Osteoblast (primary cell): ENCODE results near the gene HIGD1A. TPM values are rescaled to one million over a fixed set of nuclear protein-coding genes. Genes with fewer than 3 reads are reported as not detected.
"Not testable (repeated sequence)": the region's sequence is repeated elsewhere in the genome, so short reads cannot be mapped to it uniquely, and the experiment has no call there.

Experiments
- DNase-seq: peaks from one replicate; pipeline ENCODE4 v3.0.0; 2011; ENCODE audit warnings: low spot score, mixed read lengths; ENCODE audit not compliant: insufficient read length; ENCODE audit errors: missing footprints
- H2AFZ ChIP-seq: 2 replicates; pipeline ENCODE4 v1.6.0; 2011; ENCODE audit warnings: mild to moderate bottlenecking, low read length
- H3K27ac ChIP-seq: 2 replicates; pipeline ENCODE4 v1.5.1; 2011; ENCODE audit warnings: mild to moderate bottlenecking, low read depth, low read length, moderate library complexity
- H3K27me3 ChIP-seq: 2 replicates; pipeline ENCODE4 v1.6.0; 2012; ENCODE audit warnings: mild to moderate bottlenecking, control low read depth, inconsistent platforms, low read length, moderate library complexity; ENCODE audit not compliant: insufficient read depth
- H3K36me3 ChIP-seq: 2 replicates; pipeline ENCODE4 v1.5.1; 2011; ENCODE audit warnings: mild to moderate bottlenecking, low read length, control low read depth, moderate library complexity; ENCODE audit not compliant: insufficient read depth
- H3K4me1 ChIP-seq: 2 replicates; pipeline ENCODE4 v1.5.1; 2011; ENCODE audit warnings: mild to moderate bottlenecking, low read length, control low read depth, moderate library complexity; ENCODE audit not compliant: insufficient read depth
- H3K4me2 ChIP-seq: 2 replicates; pipeline ENCODE4 v1.6.0; 2011; ENCODE audit warnings: mild to moderate bottlenecking, low read length; ENCODE audit not compliant: insufficient read depth
- H3K4me3 ChIP-seq: fragments of 200-600 bp; sonication (generic); 3 replicates; pipeline ENCODE4 v1.5.1; 2012; ENCODE audit warnings: mild to moderate bottlenecking, low read length, inconsistent platforms; ENCODE audit not compliant: insufficient read depth
- H3K79me2 ChIP-seq: 2 replicates; pipeline ENCODE4 v1.6.0; 2012; ENCODE audit warnings: mild to moderate bottlenecking, low read length, control low read depth, inconsistent platforms; ENCODE audit not compliant: insufficient read depth
- H3K9me3 ChIP-seq: 2 replicates; pipeline ENCODE4 v1.5.1; 2011; ENCODE audit warnings: low read depth, low read length, control low read depth
- H4K20me1 ChIP-seq: 2 replicates; pipeline ENCODE4 v1.6.0; 2012; ENCODE audit warnings: mild to moderate bottlenecking, low read length, control low read depth; ENCODE audit not compliant: insufficient read depth
- total RNA-seq: library from RNA; depleted of rRNA; stranded (reverse); fragments of >200 nt; gene quantifications from 2 replicates; pipeline ENCODE4 v1.2.3, GENCODE V29; 2012
- TF ChIP-seq, protein P1 (sequence below): IDR thresholded peaks from 2 replicates; pipeline ENCODE4 v1.5.1; 2011; ENCODE audit warnings: mild to moderate bottlenecking, low read depth, low read length, moderate library complexity; ENCODE audit errors: extremely low read depth

HIGD1A gene
- total RNA-seq, 1 donor = 88.3 TPM

DNA sequence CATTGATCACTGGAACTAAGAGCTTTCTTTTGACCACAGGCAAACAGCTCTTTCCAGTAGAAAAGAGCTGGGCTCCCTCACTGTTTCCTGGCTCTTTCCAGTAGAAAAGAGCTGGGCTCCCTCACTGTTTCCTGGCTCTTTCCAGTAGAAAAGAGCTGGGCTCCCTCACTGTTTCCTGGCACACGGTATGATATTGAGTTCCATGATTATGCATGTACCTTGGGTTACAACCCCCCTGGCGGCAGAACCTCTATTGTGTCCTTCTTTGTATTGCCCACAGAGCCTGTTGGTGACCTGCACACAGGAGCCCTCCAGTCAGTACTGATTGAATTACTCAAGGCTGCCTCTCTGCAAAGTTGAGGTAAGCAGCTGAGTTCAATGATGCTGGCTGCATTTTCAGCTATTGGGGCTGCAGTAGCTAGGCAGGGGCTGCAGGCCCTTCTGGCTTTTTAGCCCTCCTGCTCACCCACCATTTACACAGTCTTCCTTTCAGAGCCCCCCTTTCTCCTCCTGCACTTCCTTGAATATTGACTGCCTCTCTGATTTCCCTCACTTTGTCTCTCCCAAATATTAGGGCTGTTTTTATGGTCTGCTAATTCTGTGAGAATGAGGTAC lies 15.2 kb upstream of the HIGD1A start:
- no peak overlapping the region for H3K4me3 ChIP-seq
- peaks cover 14% of the 10 kb centered on the region for H3K27me3 ChIP-seq
- TF ChIP-seq, protein P1, sequence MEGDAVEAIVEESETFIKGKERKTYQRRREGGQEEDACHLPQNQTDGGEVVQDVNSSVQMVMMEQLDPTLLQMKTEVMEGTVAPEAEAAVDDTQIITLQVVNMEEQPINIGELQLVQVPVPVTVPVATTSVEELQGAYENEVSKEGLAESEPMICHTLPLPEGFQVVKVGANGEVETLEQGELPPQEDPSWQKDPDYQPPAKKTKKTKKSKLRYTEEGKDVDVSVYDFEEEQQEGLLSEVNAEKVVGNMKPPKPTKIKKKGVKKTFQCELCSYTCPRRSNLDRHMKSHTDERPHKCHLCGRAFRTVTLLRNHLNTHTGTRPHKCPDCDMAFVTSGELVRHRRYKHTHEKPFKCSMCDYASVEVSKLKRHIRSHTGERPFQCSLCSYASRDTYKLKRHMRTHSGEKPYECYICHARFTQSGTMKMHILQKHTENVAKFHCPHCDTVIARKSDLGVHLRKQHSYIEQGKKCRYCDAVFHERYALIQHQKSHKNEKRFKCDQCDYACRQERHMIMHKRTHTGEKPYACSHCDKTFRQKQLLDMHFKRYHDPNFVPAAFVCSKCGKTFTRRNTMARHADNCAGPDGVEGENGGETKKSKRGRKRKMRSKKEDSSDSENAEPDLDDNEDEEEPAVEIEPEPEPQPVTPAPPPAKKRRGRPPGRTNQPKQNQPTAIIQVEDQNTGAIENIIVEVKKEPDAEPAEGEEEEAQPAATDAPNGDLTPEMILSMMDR = no peak
- no peaks in the 10 kb centered on the region for H3K36me3 ChIP-seq
- H3K79me2 ChIP-seq = no peaks in the 10 kb centered on the region
- peaks cover 4% of the 10 kb centered on the region for H3K4me1 ChIP-seq
- no peak overlapping the region for H3K4me2 ChIP-seq
- H4K20me1 ChIP-seq = no peaks in the 10 kb centered on the region
- no peak overlapping the region for H2AFZ ChIP-seq
- no peak for DNase-seq
- no peaks in the 10 kb centered on the region for H3K9me3 ChIP-seq
- H3K27ac ChIP-seq = no peak overlapping the region

DNA sequence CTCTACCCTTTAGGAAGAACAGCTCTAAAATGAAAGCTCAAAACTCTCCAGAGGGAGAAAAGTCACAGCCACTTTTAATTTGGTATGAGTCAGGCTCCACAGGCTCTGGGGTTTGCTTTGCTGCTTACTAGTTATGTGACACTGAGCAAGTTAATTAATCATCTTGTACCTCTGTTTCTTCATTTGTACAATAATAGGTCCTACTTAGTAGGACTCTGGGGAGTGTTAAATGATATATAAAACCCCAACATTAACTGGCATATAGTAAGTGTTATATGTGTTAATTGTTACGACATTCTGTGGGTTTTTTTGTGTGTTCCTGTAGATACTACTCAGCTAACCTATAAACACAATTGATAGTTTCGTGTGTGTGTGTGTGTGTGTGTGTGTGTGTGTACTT lies 11.5 kb upstream of the HIGD1A start:
- no peaks in the 10 kb centered on the region for H4K20me1 ChIP-seq
- no peak overlapping the region for H3K27ac ChIP-seq
- DNase-seq = no peak
- H3K4me2 ChIP-seq = no peak overlapping the region
- no peak overlapping the region for H2AFZ ChIP-seq
- TF ChIP-seq, protein P1 = no peak
- no peaks in the 10 kb centered on the region for H3K9me3 ChIP-seq
- no peaks in the 10 kb centered on the region for H3K36me3 ChIP-seq
- peaks cover 20% of the 10 kb centered on the region for H3K27me3 ChIP-seq
- no peaks in the 10 kb centered on the region for H3K79me2 ChIP-seq
- no peak overlapping the region for H3K4me3 ChIP-seq
- H3K4me1 ChIP-seq = peaks cover 4% of the 10 kb centered on the region

DNA sequence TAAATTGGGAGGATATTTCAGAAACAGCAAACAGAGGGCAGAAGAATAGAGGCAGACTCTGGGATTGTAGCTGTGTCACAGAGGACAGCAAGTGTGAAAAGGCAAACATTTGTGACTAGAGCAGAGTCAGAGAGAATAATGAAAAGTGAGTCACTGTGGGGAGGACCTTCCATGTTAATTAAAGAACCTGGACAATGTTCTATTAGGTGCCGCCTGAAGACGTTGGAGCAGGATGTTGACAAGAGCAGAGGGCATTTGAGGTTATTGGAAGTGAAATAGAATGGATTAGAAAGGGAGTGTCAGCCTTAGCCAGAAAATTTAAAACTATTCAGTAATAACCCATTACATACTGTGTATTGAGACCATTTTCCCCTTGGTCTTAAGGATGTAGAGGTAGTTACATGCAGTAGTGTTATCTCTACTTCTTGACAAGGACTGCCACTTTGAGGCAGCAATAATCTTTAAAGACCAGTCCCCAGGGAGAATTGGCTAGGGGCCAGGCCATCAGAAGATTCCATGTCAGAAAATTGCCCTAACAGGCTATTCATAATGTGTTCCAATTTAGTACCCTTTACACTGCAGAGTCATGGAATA lies 10.7 kb upstream of the HIGD1A start:
- no peaks in the 10 kb centered on the region for H4K20me1 ChIP-seq
- no peak overlapping the region for H3K27ac ChIP-seq
- DNase-seq = no peak
- no peak overlapping the region for H3K4me3 ChIP-seq
- TF ChIP-seq, protein P1 = no peak
- H3K9me3 ChIP-seq = no peaks in the 10 kb centered on the region
- H3K36me3 ChIP-seq = no peaks in the 10 kb centered on the region
- H3K4me2 ChIP-seq = no peak overlapping the region
- H2AFZ ChIP-seq = no peak overlapping the region
- H3K79me2 ChIP-seq = no peaks in the 10 kb centered on the region
- H3K27me3 ChIP-seq = peaks cover 20% of the 10 kb centered on the region
- H3K4me1 ChIP-seq = peaks cover 3% of the 10 kb centered on the region

DNA sequence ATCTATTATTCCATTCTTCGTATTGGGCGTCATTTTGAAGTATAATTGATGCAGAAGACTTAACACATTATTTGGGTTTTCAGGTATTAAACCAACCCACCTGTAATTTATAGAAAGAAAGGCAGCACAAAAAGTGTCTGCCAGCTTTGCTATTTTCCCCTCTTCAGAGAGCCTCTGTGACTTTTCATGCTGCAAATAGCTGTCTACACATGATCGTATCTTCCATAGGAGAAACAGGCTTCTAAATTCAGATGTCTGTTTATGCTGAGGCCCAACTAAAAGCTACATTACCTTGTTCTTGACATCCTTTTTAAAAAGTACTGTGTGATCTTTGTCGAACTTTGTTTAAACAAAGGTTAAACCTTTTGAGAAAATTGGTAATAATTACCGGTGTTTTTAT lies 10.0 kb upstream of the HIGD1A start:
- H4K20me1 ChIP-seq = no peaks in the 10 kb centered on the region
- no peak overlapping the region for H3K4me3 ChIP-seq
- TF ChIP-seq, protein P1 = no peak
- no peak overlapping the region for H3K4me2 ChIP-seq
- no peaks in the 10 kb centered on the region for H3K4me1 ChIP-seq
- no peaks in the 10 kb centered on the region for H3K36me3 ChIP-seq
- no peak overlapping the region for H2AFZ ChIP-seq
- H3K27me3 ChIP-seq = peaks cover 20% of the 10 kb centered on the region
- no peaks in the 10 kb centered on the region for H3K9me3 ChIP-seq
- H3K79me2 ChIP-seq = no peaks in the 10 kb centered on the region
- H3K27ac ChIP-seq = no peak overlapping the region
- DNase-seq = no peak

DNA sequence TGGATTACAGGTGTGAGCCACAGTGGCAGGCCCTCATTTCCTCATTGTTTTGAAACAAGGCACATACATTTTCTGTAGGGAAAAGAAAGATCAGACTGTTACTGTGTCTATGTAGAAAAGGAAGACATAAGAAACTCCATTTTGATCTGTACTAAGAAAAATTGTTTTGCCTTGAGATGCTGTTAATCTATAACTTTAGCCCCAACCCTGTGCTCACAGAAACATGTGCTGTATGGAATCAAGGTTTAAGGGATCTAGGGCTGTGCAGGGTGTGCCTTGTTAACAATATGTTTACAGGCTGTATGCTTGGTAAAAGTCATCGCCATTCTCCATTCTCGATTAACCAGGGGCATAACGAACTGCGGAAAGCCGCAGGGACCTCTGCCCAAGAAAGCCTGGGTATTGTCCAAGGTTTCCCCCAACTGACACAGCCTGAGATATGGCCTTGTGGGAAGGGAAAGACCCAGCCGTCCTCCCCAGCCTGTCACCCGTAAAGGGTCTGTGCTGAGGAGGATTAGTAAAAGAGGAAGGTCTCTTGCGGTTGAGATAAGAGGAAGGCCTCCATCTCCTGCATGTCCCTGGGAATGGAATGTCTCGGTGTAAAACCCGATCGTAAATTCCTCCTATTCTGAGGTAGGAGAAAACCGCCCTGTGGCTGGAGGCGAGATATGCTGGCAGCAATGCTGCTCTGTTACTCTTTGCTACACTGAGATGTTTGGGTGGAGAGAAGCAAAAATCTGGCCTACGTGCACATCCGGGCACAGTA lies 7.0 kb upstream of the HIGD1A start:
- DNase-seq, H3K36me3 ChIP-seq, H2AFZ ChIP-seq, H3K9me3 ChIP-seq, H3K4me2 ChIP-seq, H3K4me3 ChIP-seq, H4K20me1 ChIP-seq, H3K27ac ChIP-seq, H3K79me2 ChIP-seq, H3K4me1 ChIP-seq: not testable (repeated sequence)
- H3K27me3 ChIP-seq = peaks cover 11% of the 10 kb centered on the region

DNA sequence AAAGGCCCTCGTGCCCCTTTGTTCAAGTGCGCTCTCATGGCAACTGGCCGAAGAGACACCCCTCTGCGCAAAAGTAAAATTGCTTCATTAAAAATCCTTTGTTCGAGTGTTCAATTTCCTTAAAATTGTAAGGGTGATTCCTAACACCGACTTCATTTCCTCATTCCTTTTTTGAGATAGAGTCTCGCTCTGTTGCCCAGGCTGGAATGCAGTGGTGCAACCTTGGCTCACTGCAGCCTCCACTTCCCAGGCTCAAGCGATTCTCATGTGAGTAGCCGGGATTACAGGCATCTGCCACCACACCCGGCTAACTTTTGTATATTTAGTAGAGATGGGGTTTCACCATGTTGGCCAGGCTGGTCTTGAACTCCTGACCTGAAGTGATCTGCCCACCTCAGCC lies 6.4 kb upstream of the HIGD1A start:
- H2AFZ ChIP-seq, H3K4me2 ChIP-seq, DNase-seq, H3K79me2 ChIP-seq, H3K9me3 ChIP-seq, H3K27ac ChIP-seq, H3K4me1 ChIP-seq, H3K4me3 ChIP-seq, H4K20me1 ChIP-seq, H3K36me3 ChIP-seq: not testable (repeated sequence)
- peaks cover 11% of the 10 kb centered on the region for H3K27me3 ChIP-seq
